Stimulated activated CD8-positive, alpha-beta memory T cell treated with anti-CD3 and anti-CD28 coated beads, Interleukin-4, amount 100 ng/mL, for 24 hours (primary cell): ENCODE measurements around the gene SPPL2A.
A peak's percentile ranks its signal among the peaks of the same experiment; 100 is the strongest.

Source experiments
- DNase-seq: peaks from one replicate; pipeline ENCODE4 v3.0.0-alpha.2; 2020; ENCODE audit warnings: low read depth

The SPPL2A gene

DNA sequence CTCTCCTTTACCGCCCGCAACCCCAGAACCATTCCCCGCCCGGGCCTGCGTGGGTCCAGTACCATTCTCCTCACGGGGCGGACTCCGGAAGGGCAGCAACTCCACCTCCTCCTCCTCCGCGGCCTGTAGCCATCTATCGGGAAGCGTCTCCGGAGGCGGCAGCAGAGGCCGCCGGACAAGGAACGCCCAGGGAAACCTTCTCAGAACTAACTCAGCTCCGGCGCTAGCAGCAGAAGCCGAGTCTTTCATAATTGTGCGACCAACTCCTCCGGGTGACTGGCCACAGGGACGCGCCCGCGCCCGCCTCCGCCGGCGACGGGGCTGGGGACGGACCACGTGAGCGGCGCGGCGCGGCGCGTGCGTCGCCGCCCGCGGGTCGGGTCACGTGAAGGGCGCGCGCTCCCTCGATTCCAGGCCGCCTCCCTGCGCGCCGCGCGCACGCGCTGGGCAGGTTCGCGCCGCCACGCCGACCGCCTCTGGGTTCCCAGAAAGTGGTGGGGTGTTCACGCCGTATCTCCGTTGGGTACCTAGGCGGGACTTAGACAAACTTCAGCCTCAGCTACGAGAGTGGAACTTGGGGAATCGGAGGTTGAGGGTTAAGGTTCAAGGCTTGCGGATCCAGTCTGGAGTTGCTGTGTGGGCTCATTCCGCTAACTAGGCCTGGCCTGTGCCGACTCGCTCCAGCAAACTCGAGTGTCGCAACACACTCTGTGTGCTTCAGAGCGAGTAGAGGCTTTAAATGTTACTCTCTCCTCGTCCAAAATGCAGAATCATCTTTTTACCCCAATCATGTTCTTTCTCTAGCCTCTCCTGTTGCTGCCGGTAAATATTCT, 78.8 kb downstream of the SPPL2A start, which contains the start of gene TRPM7:
Gene TRPM7, minus strand, starts transcription at position 329 of the 833 bp plus-strand sequence. Its CDS starts 264 bp downstream, at position 65.
- peak; percentile 85 for DNase-seq

DNA sequence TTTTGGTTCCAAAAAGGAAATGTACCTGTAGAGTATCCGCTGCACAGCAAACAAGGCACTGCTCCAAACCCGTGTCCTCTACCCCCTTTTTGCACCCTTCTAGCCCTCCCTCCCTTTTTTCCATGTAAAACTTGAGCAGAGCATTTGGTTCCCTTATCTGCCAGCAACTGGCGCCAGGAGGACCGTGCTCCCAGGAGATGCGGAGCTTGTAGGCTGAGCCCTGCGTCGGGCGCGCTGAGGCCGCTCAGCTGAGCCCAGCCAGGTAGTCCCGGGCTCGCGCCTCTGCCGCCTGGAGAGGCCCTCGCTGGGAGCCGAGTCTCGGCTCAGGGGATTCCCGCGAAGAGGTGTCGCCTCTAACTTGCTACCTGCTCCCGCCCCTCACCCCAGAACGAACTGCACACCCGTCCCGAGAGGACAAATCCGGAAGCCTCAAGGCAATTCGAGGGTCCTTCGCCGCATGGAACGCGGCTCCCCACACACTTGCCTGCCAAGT, 79.5 kb downstream of the SPPL2A start:
- peak; percentile 59 for DNase-seq

DNA sequence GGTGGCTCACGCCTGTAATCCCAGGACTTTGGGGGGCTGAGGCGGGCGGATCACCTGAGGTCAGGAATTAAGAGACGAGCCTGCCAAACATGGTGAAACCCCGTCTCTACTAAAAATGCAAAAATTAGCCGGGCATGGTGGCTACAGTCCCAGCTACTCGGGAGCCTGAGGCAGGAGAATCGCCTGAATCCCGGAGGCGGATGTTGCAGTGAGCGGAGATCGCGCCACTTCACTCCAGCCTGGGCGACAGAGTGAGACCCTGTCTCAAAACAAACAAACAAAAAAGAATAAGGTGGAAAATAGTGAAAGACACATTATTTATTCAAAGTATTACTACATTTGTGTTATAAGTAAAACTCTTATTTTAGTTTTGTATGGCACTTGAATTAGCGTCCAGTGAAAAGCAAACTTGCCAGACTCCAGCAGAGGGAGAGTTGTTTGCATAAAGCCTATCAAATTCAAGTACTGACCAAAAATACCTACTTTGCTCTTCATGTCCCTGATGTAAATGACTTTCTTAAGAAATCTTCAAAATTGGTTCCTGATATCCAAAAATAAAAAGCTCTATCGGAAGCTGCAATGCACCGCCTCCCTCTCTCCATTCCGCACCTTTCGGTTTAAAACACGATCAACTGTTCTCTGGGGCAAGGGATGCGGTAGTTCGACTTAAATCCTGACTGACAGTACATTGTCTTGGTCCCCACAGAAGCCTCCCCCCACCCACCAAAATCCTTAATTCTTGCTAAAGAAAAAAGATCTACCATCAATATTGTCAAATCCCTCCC, 80.1 kb downstream of the SPPL2A start:
- no peak for DNase-seq

DNA sequence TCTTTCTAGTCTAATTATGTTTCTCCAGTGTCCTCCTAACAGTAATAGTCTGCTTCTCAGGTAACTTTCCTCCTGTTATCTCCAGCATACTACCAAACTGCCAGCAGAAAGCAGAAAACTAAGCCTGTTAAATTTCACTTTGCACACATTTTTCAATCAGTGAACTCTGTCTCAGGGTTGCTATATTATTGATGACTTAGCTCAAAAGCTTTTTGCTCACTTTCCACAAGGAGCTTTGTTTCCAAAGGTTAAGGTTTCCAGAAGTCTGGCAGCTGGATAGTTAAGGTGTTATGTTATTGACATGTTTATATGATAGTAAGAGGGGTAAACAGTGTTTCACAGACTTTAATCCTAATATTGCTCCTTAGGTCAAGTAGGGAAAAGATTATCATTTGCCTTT, 84.0 kb downstream of the SPPL2A start:
- DNase-seq = no peak

DNA sequence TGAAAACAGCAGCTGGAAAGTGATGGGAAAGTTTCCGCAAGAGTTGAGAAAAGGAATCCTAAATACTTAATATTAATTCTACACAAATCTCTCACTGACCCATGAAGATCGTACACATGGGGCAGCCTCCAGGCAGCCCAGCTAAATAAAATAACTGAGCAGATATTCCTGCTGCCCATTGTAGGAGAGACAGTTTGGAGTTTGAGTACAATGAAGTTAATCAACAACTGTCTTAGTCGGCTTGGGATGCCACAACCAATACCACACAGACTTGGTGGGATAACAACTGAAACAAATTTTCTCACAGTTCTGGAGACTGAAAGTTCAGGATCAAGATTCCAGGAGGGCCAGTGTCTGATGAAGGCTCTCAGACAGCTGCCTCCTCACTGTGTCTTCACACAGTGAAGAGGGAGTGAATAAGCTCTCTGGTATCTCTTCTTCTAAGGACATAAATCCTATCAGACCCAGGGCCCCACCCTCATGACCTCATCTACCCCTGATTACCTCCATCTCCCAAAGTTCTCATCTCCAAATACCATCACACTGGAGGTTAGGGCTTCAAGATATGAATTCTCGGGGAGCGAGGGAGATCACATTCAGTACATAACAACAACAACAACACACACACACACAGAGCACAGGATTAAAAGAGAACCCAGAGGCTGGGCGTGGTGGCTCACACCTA, 88.6 kb downstream of the SPPL2A start:
- no peak for DNase-seq

DNA sequence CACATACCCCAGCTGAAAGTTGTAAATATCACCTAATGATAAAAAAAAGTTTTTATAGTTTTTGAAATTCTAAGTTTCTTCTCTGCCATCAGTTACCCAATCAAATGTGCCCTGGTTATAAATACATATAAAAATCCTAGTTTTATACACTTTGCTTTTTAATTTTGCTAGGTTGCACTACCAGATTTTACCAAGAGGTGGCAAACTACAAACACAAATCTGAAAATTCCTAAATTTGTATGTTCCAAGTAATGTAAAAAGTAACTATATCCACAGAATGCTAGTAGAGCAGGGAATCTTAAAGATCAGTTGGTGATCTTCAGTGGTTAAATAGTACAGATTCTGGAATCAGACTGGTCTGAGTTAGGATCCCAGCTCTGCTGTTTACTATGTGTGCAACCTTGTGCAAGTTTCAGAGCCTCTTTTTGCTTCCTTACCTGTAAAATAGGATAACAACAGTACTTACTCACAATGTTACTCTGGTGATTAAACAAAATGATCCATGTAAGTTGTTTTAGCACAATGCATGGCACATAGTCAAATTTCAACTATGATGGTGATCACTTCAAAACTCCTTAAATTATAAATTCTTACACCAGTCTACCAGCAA, 89.9 kb downstream of the SPPL2A start:
- DNase-seq = no peak

DNA sequence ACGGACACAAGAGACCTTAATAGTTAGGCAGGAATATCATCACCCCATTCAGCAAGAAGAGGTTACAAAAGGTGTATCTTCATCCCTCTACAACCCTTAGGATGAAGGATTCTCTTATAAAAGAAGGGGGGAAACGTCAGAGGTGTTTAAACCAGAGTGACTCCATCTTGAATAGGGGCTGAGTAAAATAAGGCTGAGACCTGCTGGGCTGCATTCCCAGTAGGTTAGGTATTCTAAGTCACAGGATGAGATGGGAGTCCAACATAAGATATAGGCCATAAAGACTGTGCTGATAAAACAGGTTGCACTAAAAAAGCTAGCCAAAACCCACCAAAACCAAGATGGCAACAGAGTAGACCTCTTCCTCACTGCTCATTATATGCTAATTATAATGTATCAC, 95.4 kb downstream of the SPPL2A start:
- DNase-seq = no peak

DNA sequence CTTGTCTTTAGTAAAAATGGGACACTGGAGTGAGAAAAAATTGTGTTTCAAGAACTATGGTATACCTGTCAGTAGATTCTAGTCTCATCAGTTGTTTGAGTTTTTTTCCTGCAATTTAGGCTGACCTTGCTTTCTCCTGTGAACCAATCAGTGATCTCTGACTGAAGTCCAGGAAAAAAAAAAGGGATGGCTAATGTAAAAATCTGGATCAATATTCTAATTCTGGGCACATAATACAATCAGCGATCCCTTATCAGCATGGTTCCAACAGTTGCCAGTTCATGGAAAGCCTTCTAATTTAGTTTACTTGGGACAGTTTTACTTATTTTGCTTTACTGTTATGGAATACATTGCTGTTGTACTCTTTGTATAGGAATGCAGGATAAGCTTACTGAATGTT, 95.9 kb downstream of the SPPL2A start:
- DNase-seq = no peak

DNA sequence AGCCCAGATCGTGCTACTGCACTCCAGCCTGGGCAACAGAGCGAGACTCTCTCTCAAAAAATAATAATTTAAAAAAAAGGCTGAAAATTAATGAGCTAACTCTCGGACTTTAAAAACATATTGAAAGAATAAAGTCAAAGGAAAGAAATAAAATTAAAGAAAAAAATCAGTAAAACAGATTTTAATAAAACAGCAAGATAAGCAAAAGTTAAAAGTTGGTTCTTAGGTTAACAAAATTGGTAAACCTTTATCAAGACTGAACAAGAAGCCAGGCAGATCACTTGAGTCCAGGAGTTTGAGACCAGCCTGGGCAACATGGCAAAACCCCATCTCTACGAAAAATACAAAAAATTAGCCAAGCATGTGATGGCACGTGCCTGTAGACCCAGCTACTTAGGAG, 99.6 kb downstream of the SPPL2A start:
- no peak for DNase-seq

DNA sequence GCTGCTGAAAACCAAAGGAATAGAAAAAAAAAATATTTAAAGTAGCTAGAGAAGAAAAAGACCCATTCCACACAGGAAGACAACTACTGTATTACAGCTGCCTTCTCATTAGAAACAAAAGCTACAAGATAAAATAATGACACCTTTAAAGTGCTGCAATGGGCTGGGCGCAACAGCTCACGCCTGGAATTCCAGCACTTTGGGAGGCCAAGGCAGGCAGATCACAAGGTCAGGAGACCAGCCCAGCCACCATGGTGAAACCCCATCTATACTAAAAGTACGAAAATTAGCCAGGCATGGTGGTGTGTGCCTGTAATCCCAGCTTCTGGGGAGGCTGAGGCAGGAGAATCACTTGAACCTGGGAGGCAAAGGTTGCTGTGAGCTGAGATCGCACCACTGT, 110.0 kb downstream of the SPPL2A start:
- no peak for DNase-seq

DNA sequence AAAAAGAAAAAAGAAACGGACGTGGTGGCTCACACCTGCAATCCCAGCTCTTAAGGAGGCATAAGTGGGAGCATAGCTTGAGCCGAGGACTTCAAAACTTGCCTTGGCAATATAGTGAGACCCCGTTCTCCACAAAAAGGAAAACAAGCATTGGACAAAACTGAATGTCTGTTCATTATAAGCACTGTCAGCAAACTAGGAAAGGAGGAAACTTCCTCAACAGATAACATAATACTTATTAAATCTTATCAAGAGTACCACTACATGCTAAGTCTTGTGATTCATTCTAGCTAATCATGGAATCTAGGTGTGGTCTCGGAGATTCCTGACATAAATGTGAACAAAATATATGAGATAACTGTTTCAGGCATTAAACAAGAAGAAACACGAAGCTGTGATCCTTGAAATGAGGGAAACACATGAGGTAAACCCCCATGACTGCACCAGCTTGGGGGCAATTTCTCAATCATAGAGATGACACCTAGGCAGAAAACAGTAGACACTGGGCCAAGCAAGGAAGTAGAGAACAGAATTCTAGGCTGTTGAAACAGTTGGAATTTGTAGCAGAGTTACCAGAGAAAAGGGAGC, 112.3 kb downstream of the SPPL2A start:
- no peak for DNase-seq

DNA sequence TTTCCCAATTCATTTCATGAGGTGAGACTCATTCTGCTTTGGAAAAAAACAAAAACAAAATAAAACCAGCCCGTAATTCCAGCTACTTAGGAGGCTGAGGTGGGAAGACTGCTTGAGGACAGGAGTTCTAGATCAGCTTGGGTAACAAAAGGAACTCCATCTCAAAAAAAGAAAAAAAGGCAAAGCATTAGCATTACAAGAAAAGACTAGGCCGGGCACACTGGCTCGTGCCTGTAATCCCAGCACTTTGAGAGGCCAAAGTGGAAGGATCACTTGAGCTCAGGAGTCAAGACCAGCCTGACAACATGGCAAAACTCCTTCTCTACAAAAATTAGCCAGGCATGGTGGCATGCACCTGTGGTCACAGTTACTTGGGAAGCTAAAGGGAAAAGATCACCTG, 112.8 kb downstream of the SPPL2A start:
- no peak for DNase-seq
